ENCODE measurements around the gene FARSB. TPM values are rescaled to one million over a fixed set of nuclear protein-coding genes. Genes with fewer than 3 reads are reported as not detected.

The FARSB gene
- total RNA-seq, 2 donors from 2014 or later = 11.9 to 16.2 TPM

DNA sequence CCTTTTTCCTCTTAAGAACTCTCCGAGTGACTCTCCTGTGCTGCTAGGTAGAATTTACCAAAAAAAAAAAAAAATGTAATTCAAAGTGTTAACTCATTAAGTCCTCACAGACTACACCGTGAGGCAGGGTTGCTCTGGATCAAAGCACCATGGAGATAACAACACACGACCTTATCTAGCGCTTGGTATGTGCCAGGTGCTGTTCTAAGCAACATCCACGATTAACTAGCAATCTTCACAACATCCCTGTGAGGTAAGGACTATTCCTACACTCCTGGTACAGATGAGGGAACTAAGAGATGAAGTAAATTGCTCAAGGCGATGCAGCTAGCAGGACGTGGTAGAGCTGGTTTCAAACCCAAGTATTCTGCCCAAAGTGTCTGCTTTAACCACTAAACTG, 17.4 kb upstream of the FARSB start:
- TF ChIP-seq, protein P1, sequence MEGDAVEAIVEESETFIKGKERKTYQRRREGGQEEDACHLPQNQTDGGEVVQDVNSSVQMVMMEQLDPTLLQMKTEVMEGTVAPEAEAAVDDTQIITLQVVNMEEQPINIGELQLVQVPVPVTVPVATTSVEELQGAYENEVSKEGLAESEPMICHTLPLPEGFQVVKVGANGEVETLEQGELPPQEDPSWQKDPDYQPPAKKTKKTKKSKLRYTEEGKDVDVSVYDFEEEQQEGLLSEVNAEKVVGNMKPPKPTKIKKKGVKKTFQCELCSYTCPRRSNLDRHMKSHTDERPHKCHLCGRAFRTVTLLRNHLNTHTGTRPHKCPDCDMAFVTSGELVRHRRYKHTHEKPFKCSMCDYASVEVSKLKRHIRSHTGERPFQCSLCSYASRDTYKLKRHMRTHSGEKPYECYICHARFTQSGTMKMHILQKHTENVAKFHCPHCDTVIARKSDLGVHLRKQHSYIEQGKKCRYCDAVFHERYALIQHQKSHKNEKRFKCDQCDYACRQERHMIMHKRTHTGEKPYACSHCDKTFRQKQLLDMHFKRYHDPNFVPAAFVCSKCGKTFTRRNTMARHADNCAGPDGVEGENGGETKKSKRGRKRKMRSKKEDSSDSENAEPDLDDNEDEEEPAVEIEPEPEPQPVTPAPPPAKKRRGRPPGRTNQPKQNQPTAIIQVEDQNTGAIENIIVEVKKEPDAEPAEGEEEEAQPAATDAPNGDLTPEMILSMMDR (IDR thresholded peaks at IDR 0.05) = no peak
- TF ChIP-seq POLR2A (IDR thresholded peaks at IDR 0.05) = no peak
- no peak for TF ChIP-seq POLR2AphosphoS5 (IDR thresholded peaks at IDR 0.05)
- Histone ChIP-seq H3K9me3 (no peaks in the 10 kb centered on the region), H3K36me3 (no peaks in the 10 kb centered on the region), H3K4me3 (no peak overlapping the region), H3K27ac (no peak overlapping the region), H3K4me1 (replicated peaks) (peaks cover 3% of the 10 kb centered on the region), H3K27me3 (replicated peaks; ENCODE audit: insufficient read depth) (no peaks in the 10 kb centered on the region)
- 83% methylated on average over 7 of the region's 7 CpGs for WGBS
- no peak for DNase-seq (ENCODE audit: low spot score)
- intact Hi-C loops (cut with DNase I) = no loop called here

DNA sequence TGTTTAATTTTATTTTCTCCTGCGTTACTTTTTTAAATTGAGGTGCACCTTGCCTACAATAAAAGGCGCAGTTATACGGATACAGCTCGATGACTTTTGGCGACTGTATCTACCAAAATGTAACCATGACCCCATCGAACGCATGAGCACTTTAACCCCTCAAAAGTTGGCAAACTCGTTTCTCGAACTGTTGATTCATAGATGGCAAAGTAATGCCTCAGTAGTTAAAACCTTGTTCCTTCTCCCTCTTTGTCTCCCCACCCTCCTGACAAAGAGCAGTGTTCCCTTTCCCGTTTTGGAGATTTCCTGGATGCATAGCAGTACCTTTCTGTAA, 16.1 kb upstream of the FARSB start:
- Histone ChIP-seq H3K27me3 (replicated peaks; ENCODE audit: insufficient read depth) (no peaks in the 10 kb centered on the region), H3K4me3 (peak overlapping the region; percentile 27 to 30), H3K9me3 (no peaks in the 10 kb centered on the region), H3K27ac (no peak overlapping the region), H3K4me1 (replicated peaks) (peaks cover 3% of the 10 kb centered on the region), H3K36me3 (no peaks in the 10 kb centered on the region)
- intact Hi-C loops (cut with DNase I) = no loop called here
- DNase-seq (ENCODE audit: low spot score) = no peak
- WGBS = 14% methylated on average over 10 of the region's 10 CpGs
- TF ChIP-seq, protein P1 (IDR thresholded peaks at IDR 0.05) = no peak
- no peak for TF ChIP-seq POLR2AphosphoS5 (IDR thresholded peaks at IDR 0.05)
- TF ChIP-seq POLR2A (IDR thresholded peaks at IDR 0.05) = no peak

DNA sequence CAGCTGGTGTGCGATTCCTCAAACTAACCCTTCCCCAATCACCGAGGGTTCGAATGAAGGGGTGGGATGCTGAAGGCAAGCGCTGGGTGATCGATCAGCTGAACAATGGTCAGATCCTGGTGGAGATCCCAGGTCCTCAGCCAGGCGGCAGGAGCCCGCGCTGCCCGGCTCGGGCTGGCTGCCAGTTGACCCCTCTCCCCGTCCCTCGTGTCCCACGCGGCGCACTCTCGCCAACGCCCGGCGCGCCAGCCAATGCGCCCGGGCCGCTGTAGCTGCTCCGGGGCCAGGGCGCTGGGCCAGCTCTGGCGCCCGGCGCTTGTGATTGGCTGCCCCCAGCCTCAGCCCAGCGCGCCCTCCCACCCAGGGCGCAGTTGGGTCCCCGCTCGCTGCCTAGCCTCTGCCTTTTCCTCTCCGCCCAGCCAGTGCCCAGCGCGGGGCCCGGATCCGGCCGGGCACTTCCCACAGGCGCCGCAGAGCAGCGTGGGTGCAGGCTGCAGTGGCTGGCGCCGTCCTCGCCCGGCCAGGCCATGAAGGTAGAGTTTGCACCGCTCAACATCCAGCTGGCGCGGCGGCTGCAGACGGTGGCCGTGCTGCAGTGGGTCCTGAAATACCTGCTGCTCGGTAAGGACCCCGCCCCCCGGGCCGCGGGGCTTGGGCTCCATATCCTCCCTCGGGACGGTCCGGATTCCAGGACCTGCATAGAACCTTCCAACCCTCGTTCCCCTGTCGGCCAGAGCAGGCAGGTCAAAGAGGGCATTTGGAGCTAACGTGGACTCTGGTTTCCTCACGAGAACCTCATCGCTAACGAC, 15.6 kb upstream of the FARSB start, which contains the start of gene MOGAT1:
Gene MOGAT1 (plus strand): TSS at position 400 of the 809 bp plus-strand sequence. CDS start 128 bp downstream, at position 528.
- Histone ChIP-seq H3K4me3 (peak within 1 kb of the TSS; percentile 27 to 30), H3K36me3 (no peaks in the 10 kb centered on the region), H3K4me1 (replicated peaks) (peaks cover 3% of the 10 kb centered on the region), H3K9me3 (no peaks in the 10 kb centered on the region), H3K27me3 (replicated peaks; ENCODE audit: insufficient read depth) (no peaks in the 10 kb centered on the region), H3K27ac (no peak within 1 kb of the TSS)
- 3% methylated on average over 56 of the region's 66 CpGs for WGBS
- DNase-seq (ENCODE audit: low spot score) = no peak
- intact Hi-C loops (cut with DNase I) = no loop called here
- TF ChIP-seq POLR2AphosphoS5 (IDR thresholded peaks at IDR 0.05) = no peak
- TF ChIP-seq, protein P1 (IDR thresholded peaks at IDR 0.05) = no peak
- no peak for TF ChIP-seq POLR2A (IDR thresholded peaks at IDR 0.05)

DNA sequence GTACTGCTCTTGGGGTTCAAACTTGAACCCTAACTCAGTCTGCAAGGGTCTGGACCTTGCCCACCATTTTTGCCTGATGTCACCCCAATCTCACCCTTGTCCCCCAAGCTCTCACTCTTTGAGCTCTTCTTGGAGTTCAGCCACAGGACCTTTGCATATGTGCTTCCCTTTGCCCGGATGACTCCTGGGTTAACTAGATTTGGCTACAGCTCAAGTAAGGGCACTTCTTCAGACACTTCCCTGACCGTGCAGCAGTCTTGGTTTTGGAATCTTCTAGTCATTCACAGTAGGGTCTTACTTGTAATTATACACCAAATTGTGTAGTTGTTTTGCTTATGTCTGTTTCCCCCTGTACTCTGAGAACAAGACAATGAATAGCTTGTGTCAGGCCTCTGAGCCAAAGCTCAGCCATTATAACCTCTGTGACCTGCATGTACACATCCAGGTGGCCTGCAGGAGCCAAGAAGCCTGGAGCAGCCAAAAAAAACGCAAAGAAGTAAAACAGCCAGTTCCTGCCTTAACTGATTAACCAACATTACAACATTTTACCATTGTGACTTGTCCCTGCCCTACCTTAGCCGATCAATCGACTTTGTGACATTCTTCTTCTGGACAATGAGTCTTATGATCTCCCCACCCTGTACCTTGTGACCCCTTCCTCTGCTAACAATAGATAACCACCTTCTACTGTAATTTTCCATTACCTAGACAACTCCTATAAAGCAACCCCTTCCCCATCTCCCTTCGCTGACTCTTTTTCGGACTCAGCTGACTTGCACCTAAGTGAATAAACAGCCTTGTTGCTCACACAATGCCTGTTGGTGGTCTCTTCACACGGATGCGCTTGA, 14.5 kb upstream of the FARSB start:
- Histone ChIP-seq H3K9me3 (no peaks in the 10 kb centered on the region), H3K36me3 (no peaks in the 10 kb centered on the region), H3K4me3 (no peak overlapping the region), H3K27me3 (replicated peaks; ENCODE audit: insufficient read depth) (no peaks in the 10 kb centered on the region), H3K27ac (no peak overlapping the region), H3K4me1 (replicated peaks) (peaks cover 3% of the 10 kb centered on the region)
- TF ChIP-seq POLR2A (IDR thresholded peaks at IDR 0.05) = no peak
- TF ChIP-seq POLR2AphosphoS5 (IDR thresholded peaks at IDR 0.05) = no peak
- TF ChIP-seq, protein P1 (IDR thresholded peaks at IDR 0.05) = no peak
- WGBS = 81% methylated on average over 9 of the region's 9 CpGs
- intact Hi-C loops (cut with DNase I) = no loop called here
- no peak for DNase-seq (ENCODE audit: low spot score)

Data from prostate gland (tissue), 2 donors.